ENCODE results near the gene OLFM2. TPM values are rescaled to one million over a fixed set of nuclear protein-coding genes. Genes with fewer than 3 reads are reported as not detected.
"Not testable (repeated sequence)": the region's sequence is repeated elsewhere in the genome, so short reads cannot be mapped to it uniquely, and the experiment has no call there.

Gene OLFM2
- polyA plus RNA-seq, 1 donor from 2014 or later: 68.6 TPM

- H4K20me1 ChIP-seq (ENCODE audit: insufficient read depth): no peaks in the 10 kb centered on the region
- no peaks in the 10 kb centered on the region for H3K9me3 ChIP-seq (ENCODE audit: low read length)
- H3F3A ChIP-seq (ENCODE audit: insufficient read depth, low read length, poor library complexity, severe bottlenecking): no peaks in the 10 kb centered on the region
- no peak overlapping the region for H3K4me2 ChIP-seq (ENCODE audit: low read length)
- H3K9ac ChIP-seq (ENCODE audit: low read length): no peak overlapping the region
- no peak overlapping the region for H2AFZ ChIP-seq (ENCODE audit: low read depth, low read length)
- no peaks in the 10 kb centered on the region for H3K36me3 ChIP-seq (ENCODE audit: insufficient read depth, low read length)
- no peaks in the 10 kb centered on the region for H3K27me3 ChIP-seq (ENCODE audit: insufficient read depth, low read depth, low read length)
- H3K79me2 ChIP-seq (replicated peaks; ENCODE audit: insufficient read depth, low read length): no peaks in the 10 kb centered on the region
- no peak for TF ChIP-seq RAD21 (conservative IDR thresholded peaks at IDR 0.05)
- TF ChIP-seq TAF1 (IDR thresholded peaks at IDR 0.05; ENCODE audit: low read depth): no peak
- TF ChIP-seq POLR2AphosphoS5 (IDR thresholded peaks at IDR 0.05): no peak
- TF ChIP-seq MXI1 (conservative IDR thresholded peaks at IDR 0.05; ENCODE audit: poor library complexity, severe bottlenecking): no peak
- TF ChIP-seq SMC3 (conservative IDR thresholded peaks at IDR 0.05; ENCODE audit: poor library complexity): no peak
- H3K4me3 ChIP-seq (ENCODE audit: low read length): no peak overlapping the region
- no peak overlapping the region for H3K27ac ChIP-seq (ENCODE audit: low read length)
- H3K9me2 ChIP-seq (ENCODE audit: insufficient read depth, low read length): no peaks in the 10 kb centered on the region
Measured at GRCh38 chr19:9952276-9952675, 16.0 kb upstream of the OLFM2 start.

GRCh38 chr19:9947441-9947840, 11.1 kb upstream of the OLFM2 start:
- Histone ChIP-seq H3K27me3 (ENCODE audit: insufficient read depth, low read depth, low read length) (no peaks in the 10 kb centered on the region), H3K27ac (ENCODE audit: low read length) (no peak overlapping the region), H3K36me3 (ENCODE audit: insufficient read depth, low read length) (no peaks in the 10 kb centered on the region), H3K4me2 (ENCODE audit: low read length) (no peak overlapping the region), H3K79me2 (replicated peaks; ENCODE audit: insufficient read depth, low read length) (no peaks in the 10 kb centered on the region), H2AFZ (ENCODE audit: low read depth, low read length) (no peak overlapping the region), H3K9me2 (ENCODE audit: insufficient read depth, low read length) (no peaks in the 10 kb centered on the region), H3K9me3 (ENCODE audit: low read length) (no peaks in the 10 kb centered on the region), H3F3A (ENCODE audit: insufficient read depth, low read length, poor library complexity, severe bottlenecking) (no peaks in the 10 kb centered on the region), H4K20me1 (ENCODE audit: insufficient read depth) (no peaks in the 10 kb centered on the region), H3K4me3 (ENCODE audit: low read length) (no peak overlapping the region), H3K9ac (ENCODE audit: low read length) (no peak overlapping the region)
- no peak for TF ChIP-seq RAD21 (conservative IDR thresholded peaks at IDR 0.05)
- TF ChIP-seq MXI1 (conservative IDR thresholded peaks at IDR 0.05; ENCODE audit: poor library complexity, severe bottlenecking): no peak

GRCh38 chr19:9946528-9947125, 10.3 kb upstream of the OLFM2 start:
- not testable (repeated sequence) for H3K9me2 ChIP-seq (ENCODE audit: insufficient read depth, low read length); H2AFZ ChIP-seq (ENCODE audit: low read depth, low read length); H3K4me3 ChIP-seq (ENCODE audit: low read length); H3K79me2 ChIP-seq (replicated peaks; ENCODE audit: insufficient read depth, low read length); H4K20me1 ChIP-seq (ENCODE audit: insufficient read depth); H3K27me3 ChIP-seq (ENCODE audit: insufficient read depth, low read depth, low read length); H3K27ac ChIP-seq (ENCODE audit: low read length); H3K4me2 ChIP-seq (ENCODE audit: low read length); H3K36me3 ChIP-seq (ENCODE audit: insufficient read depth, low read length); H3F3A ChIP-seq (ENCODE audit: insufficient read depth, low read length, poor library complexity, severe bottlenecking); H3K9ac ChIP-seq (ENCODE audit: low read length); H3K9me3 ChIP-seq (ENCODE audit: low read length)

- Histone ChIP-seq H3K9ac (ENCODE audit: low read length) (no peak overlapping the region), H3K36me3 (ENCODE audit: insufficient read depth, low read length) (no peaks in the 10 kb centered on the region), H4K20me1 (ENCODE audit: insufficient read depth) (no peaks in the 10 kb centered on the region), H3K4me3 (ENCODE audit: low read length) (no peak overlapping the region), H3F3A (ENCODE audit: insufficient read depth, low read length, poor library complexity, severe bottlenecking) (no peaks in the 10 kb centered on the region), H3K9me2 (ENCODE audit: insufficient read depth, low read length) (no peaks in the 10 kb centered on the region), H3K79me2 (replicated peaks; ENCODE audit: insufficient read depth, low read length) (no peaks in the 10 kb centered on the region), H3K27me3 (ENCODE audit: insufficient read depth, low read depth, low read length) (no peaks in the 10 kb centered on the region), H3K27ac (ENCODE audit: low read length) (no peak overlapping the region), H3K9me3 (ENCODE audit: low read length) (no peaks in the 10 kb centered on the region), H2AFZ (ENCODE audit: low read depth, low read length) (no peak overlapping the region), H3K4me2 (ENCODE audit: low read length) (no peak overlapping the region)
- no peak for TF ChIP-seq SMC3 (conservative IDR thresholded peaks at IDR 0.05; ENCODE audit: poor library complexity)
- no peak for TF ChIP-seq RAD21 (conservative IDR thresholded peaks at IDR 0.05)
- TF ChIP-seq EZH2 (IDR thresholded peaks at IDR 0.05; ENCODE audit: borderline replicate concordance, insufficient read depth, low read length, poor library complexity, severe bottlenecking): no peak
- no peak for TF ChIP-seq CTCF (IDR thresholded peaks at IDR 0.05; ENCODE audit: poor library complexity, severe bottlenecking)
- no peak for TF ChIP-seq TAF1 (IDR thresholded peaks at IDR 0.05; ENCODE audit: low read depth)
- TF ChIP-seq REST (IDR thresholded peaks at IDR 0.05; ENCODE audit: borderline replicate concordance): no peak
- no peak for TF ChIP-seq EP300 (conservative IDR thresholded peaks at IDR 0.05; ENCODE audit: poor library complexity, severe bottlenecking)
- TF ChIP-seq MXI1 (conservative IDR thresholded peaks at IDR 0.05; ENCODE audit: poor library complexity, severe bottlenecking): no peak
- no peak for TF ChIP-seq POLR2AphosphoS5 (IDR thresholded peaks at IDR 0.05)
Measured at GRCh38 chr19:9945319-9945966, 9.1 kb upstream of the OLFM2 start.
